ENCODE measurements around the gene PRTG.

GRCh38 chr15:55658886-55659285 is 84.1 kb downstream of the PRTG start:
- TF ChIP-seq EZH2 (IDR thresholded peaks at IDR 0.05; ENCODE audit: borderline replicate concordance, control insufficient read depth, low read depth, low read length) (no peak), ZBTB40 (IDR thresholded peaks at IDR 0.05; ENCODE audit: borderline replicate concordance) (no peak), CTCF (IDR thresholded peaks at IDR 0.05 in 2 of 3, conservative IDR thresholded peaks at IDR 0.05 in 1 of 3; ENCODE audit: control insufficient read depth in 2 of 3, extremely low read depth in 1 of 3, insufficient read depth in 1 of 3, low read depth in 3 of 3, low read length in 3 of 3) (no peak), ZNF274 (IDR thresholded peaks at IDR 0.05; ENCODE audit: insufficient read depth, insufficient read length) (no peak), POLR2AphosphoS5 (IDR thresholded peaks at IDR 0.05; ENCODE audit: low read length) (no peak), ESRRA (IDR thresholded peaks at IDR 0.05; ENCODE audit: low read length) (no peak), POLR2A (IDR thresholded peaks at IDR 0.05; ENCODE audit: low read depth, low read length) (no peak), RBBP5 (conservative IDR thresholded peaks at IDR 0.05) (no peak), SPI1 (IDR thresholded peaks at IDR 0.05; ENCODE audit: borderline replicate concordance, insufficient read depth, low read depth, low read length) (no peak), BHLHE40 (IDR thresholded peaks at IDR 0.05; ENCODE audit: borderline replicate concordance in 1 of 2, low read depth in 2 of 2, low read length in 1 of 2) (no peak), MTA3 (IDR thresholded peaks at IDR 0.05; ENCODE audit: borderline replicate concordance, low read length) (no peak), EP300 (IDR thresholded peaks at IDR 0.05; ENCODE audit: borderline replicate concordance in 1 of 2, control insufficient read depth in 1 of 2, low read depth in 2 of 2, low read length in 2 of 2) (no peak), REST (IDR thresholded peaks at IDR 0.05; ENCODE audit: low read depth, low read length) (no peak), TARDBP (IDR thresholded peaks at IDR 0.05; ENCODE audit: borderline replicate concordance) (no peak)
